ENCODE results near the gene BHLHE23.

BHLHE23 gene

DNA sequence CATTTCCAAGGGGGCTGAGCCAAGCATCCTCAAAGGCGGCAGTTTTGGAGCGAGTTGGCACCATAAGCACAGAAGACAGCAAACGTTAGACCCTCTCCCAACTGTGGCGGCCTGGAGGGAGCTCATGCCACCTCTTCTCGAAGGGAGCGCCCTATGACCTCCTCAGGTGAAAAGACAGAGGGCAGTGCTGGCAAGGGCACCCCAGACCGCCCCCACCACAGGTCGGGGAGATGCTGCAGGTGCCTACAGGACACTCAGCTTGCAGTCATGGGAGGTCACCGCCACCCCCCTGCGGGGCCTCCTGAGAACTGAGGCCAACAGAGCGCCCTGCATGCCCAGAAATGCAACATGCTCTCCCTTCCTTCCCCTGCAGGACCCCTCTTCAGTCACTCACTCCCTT lies 45.1 kb upstream of the BHLHE23 start:
- TF ChIP-seq CTCF (conservative IDR thresholded peaks at IDR 0.05) = no peak
- H3K27ac ChIP-seq = no peak overlapping the region

DNA sequence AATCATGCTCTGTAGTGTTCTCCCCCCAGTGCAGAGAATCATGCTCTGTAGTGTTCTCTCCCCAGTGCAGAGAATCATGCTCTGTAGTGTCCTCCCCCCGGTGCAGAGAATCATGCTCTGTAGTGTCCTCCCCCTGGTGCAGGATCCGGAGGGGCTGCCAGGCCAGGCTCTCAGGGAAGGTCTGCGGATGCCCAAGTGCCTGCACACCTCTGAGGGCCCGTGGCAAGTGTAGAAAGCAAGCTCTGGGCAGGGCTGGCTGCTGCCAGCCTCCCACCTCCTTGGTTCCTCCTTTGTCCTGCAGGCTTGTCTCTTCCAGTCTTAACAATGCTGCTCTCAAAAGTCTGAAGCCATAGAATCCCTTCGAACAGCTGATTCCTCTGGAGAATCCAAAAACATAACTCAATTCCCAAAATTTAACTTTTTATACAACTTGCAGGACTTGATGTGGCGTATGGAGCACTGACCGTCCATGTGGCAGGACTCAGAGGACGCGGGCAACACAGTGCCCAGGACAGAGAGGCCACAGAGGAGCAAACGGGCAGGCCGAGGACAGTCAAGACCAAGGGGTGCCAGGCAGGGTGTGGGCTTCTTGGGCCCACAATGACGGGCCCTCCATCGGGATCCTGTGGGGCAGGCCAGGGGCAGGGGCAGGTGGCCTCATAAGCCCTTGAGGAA lies 44.6 kb upstream of the BHLHE23 start:
- no peak overlapping the region for H3K27ac ChIP-seq
- no peak for TF ChIP-seq CTCF (conservative IDR thresholded peaks at IDR 0.05)

GRCh38 chr20:63050406-63050805 lies 43.6 kb upstream of the BHLHE23 start:
- TF ChIP-seq CTCF (conservative IDR thresholded peaks at IDR 0.05) = no peak
- H3K27ac ChIP-seq = no peak overlapping the region

GRCh38 chr20:63049561-63050221 lies 42.9 kb upstream of the BHLHE23 start:
- no peak overlapping the region for H3K27ac ChIP-seq
- no peak for TF ChIP-seq CTCF (conservative IDR thresholded peaks at IDR 0.05)

DNA sequence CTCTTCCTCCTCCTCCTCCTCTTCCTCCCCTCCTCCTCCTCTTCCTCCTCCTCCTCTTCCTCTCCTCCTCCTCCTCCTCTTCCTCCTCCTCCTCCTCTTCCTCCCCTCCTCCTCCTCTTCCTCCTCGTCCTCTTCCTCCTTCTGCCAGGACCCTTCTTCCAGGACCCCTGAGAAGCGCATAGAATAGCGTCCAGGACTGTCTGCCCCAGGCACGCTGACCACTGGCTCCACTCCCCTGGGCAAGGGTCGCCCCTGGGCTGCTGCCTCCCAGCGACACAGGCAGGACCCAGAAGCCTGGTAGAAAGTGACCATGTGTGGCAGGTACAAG lies 42.4 kb upstream of the BHLHE23 start:
- TF ChIP-seq CTCF (conservative IDR thresholded peaks at IDR 0.05) = no peak
- no peak overlapping the region for H3K27ac ChIP-seq

GRCh38 chr20:63048516-63049190 lies 41.9 kb upstream of the BHLHE23 start:
- TF ChIP-seq CTCF (conservative IDR thresholded peaks at IDR 0.05) = no peak

GRCh38 chr20:63047946-63048345 lies 41.2 kb upstream of the BHLHE23 start:
- no peak overlapping the region for H3K27ac ChIP-seq
- no peak for TF ChIP-seq CTCF (conservative IDR thresholded peaks at IDR 0.05)

More at GRCh38 chr20:63048516-63049190, 41.9 kb upstream of the BHLHE23 start:
- H3K27ac ChIP-seq = no peak overlapping the region

All from VCaP (cell line).